Transverse colon (tissue), 4 donors: ENCODE measurements around the gene ARFIP1. TPM values are rescaled to one million over a fixed set of nuclear protein-coding genes. Genes with fewer than 3 reads are reported as not detected.
A peak's percentile ranks its signal among the peaks of the same experiment; 100 is the strongest.

Source experiments
- DNase-seq: peaks from one replicate; pipeline ENCODE4 v3.0.0-alpha.2; 2019
- H3K27ac ChIP-seq, 4 donors: fragments of 200-600 bp; sonication (generic); 2 replicates each; pipeline ENCODE4 v1.5.1; 2016 to 2018; ENCODE audit warnings: inconsistent platforms in 4 of 4
- H3K27me3 ChIP-seq: fragments of 200-600 bp; sonication (generic); 2 replicates; pipeline ENCODE4 v1.5.1; 2017; ENCODE audit warnings: inconsistent platforms
- H3K36me3 ChIP-seq, 4 donors: fragments of 200-600 bp; sonication (generic); 2 replicates each; pipeline ENCODE4 v1.5.1; 2017 to 2019; ENCODE audit warnings: inconsistent platforms in 4 of 4
- H3K4me1 ChIP-seq, 4 donors: fragments of 200-600 bp; sonication (generic); 2 replicates each; pipeline ENCODE4 v1.5.1; 2017 to 2020; ENCODE audit warnings: inconsistent platforms in 4 of 4
- H3K4me3 ChIP-seq, 4 donors: fragments of 200-600 bp; sonication (generic); 1 replicate in 1 of 4; 2 replicates in 3 of 4; pipeline versions ENCODE4 v1.5.1 to v1.6.1; 2017 to 2019; ENCODE audit warnings: inconsistent platforms in 4 of 4
- H3K9me3 ChIP-seq, 2 donors: fragments of 200-600 bp; sonication (generic); 2 replicates each; pipeline ENCODE4 v1.5.1; 2017 to 2019; ENCODE audit warnings: inconsistent platforms in 2 of 2
- EP300 ChIP-seq: sonication (generic); formaldehyde crosslinking; IDR thresholded peaks from one replicate; pipeline ENCODE4 v1.6.1; 2017; ENCODE audit warnings: antibody characterized with exemption, low read depth
- POLR2A ChIP-seq: fragments of 450-650 bp; IDR thresholded peaks from one replicate; pipeline ENCODE4 v1.6.1; 2016; ENCODE audit warnings: antibody characterized with exemption, mild to moderate bottlenecking, moderate library complexity
- POLR2AphosphoS5 ChIP-seq, 3 donors: sonication (generic); formaldehyde crosslinking; IDR thresholded peaks; one replicate each; pipeline ENCODE4 v1.6.1; 2016; ENCODE audit warnings: antibody characterized with exemption in 3 of 3
- WGBS, 2 donors: methylation state at CpG; one replicate each; pipeline ENCODE4 v1.1.5; 2018; ENCODE audit warnings: low coverage in 1 of 2; 5-methylcytosine and 5-hydroxymethylcytosine counted together
- in situ Hi-C, 4 donors: fragments of 200-750 bp; cut with MboI; loops; one replicate each; pipeline versions ENCODE4 v1.15.0 to v1.15.1; 2017; ENCODE audit warnings: low sequenced_read_pairs in 3 of 4, low pct_ligation_motif_present in 1 of 4, low pct_unique_long_range_greater_than_20kb in 1 of 4
- intact Hi-C: fragments of 100-400 bp; cut with DNase I; formaldehyde crosslinking; loops from one replicate; pipeline ENCODE4 v1.15.1; 2023; ENCODE audit warnings: low total_unique reads
- total RNA-seq, 4 donors: library from RNA; depleted of rRNA; stranded (reverse); fragments of >200 nt; gene quantifications; one replicate each; pipeline ENCODE4 v1.1.0, GENCODE V29; 2016
- TF ChIP-seq, protein P1 (sequence below), 5 experiments: fragments of 200-600 bp in 3 of 5; fragments of 450-650 bp in 2 of 5; sonication (generic) in 3 of 5; IDR thresholded peaks; 1 replicate in 2 of 5; 2 replicates in 3 of 5; pipeline ENCODE4 v1.5.1; 2016 to 2017; ENCODE audit warnings: antibody characterized with exemption in 5 of 5, inconsistent platforms in 3 of 5, mild to moderate bottlenecking in 2 of 5, moderate library complexity in 1 of 5

Gene ARFIP1
- total RNA-seq, 4 donors from 2014 or later: 35.0 to 115 (median 46.2) TPM

DNA sequence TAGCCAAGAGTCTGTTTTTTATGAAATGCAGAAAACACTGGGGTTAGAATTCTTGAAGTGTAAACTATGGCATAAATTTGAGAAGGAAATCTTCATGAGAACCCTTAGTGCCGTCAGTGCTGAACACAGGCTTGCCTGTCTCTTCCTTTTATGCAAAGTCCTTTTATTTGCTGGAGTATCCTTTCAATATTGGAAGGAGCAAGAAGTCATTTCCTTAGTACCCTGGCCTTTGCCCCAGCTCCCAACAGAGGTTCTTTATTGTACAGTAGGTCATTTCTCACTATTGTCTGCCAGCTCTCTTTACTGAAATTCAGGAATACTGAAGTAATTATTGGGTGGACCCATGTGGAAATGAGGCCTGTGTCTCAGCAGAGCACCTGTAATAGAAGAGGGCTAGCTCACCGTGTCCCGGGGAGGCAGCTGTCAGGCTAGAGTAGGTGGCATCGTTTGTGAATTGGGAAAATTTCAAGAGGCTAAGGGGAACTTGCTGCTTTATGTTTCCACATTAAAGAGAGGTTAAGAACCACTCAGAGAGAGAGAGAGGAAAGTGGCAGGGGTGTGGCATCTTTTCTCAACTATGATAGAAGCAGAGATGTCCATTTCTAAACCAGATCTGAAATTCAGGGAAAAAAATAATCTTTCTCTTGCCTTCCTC is 165.0 kb downstream of the ARFIP1 start:
- H3K9me3 ChIP-seq: no peaks in the 10 kb centered on the region
- H3K4me3 ChIP-seq: no peak overlapping the region
- in situ Hi-C loops (no loop called here), intact Hi-C loops (no loop called here)
- H3K36me3 ChIP-seq: no peaks in the 10 kb centered on the region
- peak; percentile 24 for DNase-seq
- TF ChIP-seq, protein P1, sequence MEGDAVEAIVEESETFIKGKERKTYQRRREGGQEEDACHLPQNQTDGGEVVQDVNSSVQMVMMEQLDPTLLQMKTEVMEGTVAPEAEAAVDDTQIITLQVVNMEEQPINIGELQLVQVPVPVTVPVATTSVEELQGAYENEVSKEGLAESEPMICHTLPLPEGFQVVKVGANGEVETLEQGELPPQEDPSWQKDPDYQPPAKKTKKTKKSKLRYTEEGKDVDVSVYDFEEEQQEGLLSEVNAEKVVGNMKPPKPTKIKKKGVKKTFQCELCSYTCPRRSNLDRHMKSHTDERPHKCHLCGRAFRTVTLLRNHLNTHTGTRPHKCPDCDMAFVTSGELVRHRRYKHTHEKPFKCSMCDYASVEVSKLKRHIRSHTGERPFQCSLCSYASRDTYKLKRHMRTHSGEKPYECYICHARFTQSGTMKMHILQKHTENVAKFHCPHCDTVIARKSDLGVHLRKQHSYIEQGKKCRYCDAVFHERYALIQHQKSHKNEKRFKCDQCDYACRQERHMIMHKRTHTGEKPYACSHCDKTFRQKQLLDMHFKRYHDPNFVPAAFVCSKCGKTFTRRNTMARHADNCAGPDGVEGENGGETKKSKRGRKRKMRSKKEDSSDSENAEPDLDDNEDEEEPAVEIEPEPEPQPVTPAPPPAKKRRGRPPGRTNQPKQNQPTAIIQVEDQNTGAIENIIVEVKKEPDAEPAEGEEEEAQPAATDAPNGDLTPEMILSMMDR (IDR thresholded peaks at IDR 0.05): no peak
- no peak for TF ChIP-seq POLR2A
- no peak for TF ChIP-seq POLR2AphosphoS5 (IDR thresholded peaks at IDR 0.05)
- TF ChIP-seq EP300: no peak
- H3K27me3 ChIP-seq: peaks cover under 1% of the 10 kb centered on the region
- peaks cover 0 to 22% (median 16%) of the 10 kb centered on the region in 4 donors for H3K4me1 ChIP-seq
- H3K27ac ChIP-seq: peak overlapping the region; percentile 49 to 73 (median 62)
- WGBS, 2 donors: 45 to 50% methylated on average over 4 of the region's 4 CpGs

DNA sequence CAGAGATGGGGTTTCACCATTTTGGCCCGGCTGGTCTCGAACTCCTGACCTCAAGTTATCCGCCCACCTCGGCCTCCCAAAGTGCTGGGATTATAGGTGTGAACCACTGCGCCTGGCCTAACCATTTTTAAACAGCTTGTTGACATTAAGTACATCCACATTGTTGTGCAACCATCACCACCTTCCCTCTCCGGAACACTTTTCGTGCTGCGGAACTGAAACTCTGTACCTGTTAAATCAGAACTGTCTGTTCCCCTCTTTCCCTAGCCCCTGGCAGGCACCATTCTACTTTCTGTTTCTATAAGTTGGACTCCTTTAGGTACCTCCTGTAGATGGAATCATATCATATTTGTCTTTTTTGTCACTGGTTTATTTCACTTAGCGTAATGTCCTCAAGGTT is 165.9 kb downstream of the ARFIP1 start:
- H3K36me3 ChIP-seq: no peaks in the 10 kb centered on the region
- WGBS, 2 donors: 77 to 84% methylated on average over 8 to 9 of the region's 9 CpGs
- DNase-seq: no peak
- no peaks in the 10 kb centered on the region for H3K27me3 ChIP-seq
- H3K4me1 ChIP-seq: peaks cover 0 to 31% (median 22%) of the 10 kb centered on the region in 4 donors
- intact Hi-C loops (no loop called here), in situ Hi-C loops (no loop called here)
- H3K4me3 ChIP-seq: no peak overlapping the region
- H3K9me3 ChIP-seq: no peaks in the 10 kb centered on the region
- TF ChIP-seq POLR2A (no peak), POLR2AphosphoS5 (IDR thresholded peaks at IDR 0.05) (no peak), EP300 (no peak)
- TF ChIP-seq, protein P1 (IDR thresholded peaks at IDR 0.05): no peak
- no peak overlapping the region for H3K27ac ChIP-seq

DNA sequence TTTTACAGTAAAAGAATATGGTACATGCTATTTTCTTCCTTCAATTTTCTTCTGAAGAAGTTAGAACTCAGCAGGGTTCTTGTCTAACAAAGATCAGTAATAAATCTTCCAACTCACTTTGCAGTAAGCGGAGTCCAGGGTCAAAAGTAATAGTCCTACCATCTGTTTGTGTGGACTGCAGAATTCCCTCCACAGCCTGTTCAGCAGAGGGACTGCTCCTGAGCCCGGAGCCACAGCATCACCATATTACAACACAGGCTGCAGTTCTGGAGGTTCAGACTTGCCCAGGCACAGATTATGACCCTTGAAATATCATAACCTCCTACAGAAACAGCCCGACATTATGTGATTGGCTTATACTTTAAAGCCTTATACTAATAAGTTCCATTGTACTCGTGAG is 166.7 kb downstream of the ARFIP1 start:
- H3K27me3 ChIP-seq: no peaks in the 10 kb centered on the region
- DNase-seq: no peak
- H3K4me1 ChIP-seq: peaks cover 0 to 39% (median 24%) of the 10 kb centered on the region in 4 donors
- no peaks in the 10 kb centered on the region for H3K36me3 ChIP-seq
- intact Hi-C loops: no loop called here
- H3K4me3 ChIP-seq: no peak overlapping the region
- H3K9me3 ChIP-seq: no peaks in the 10 kb centered on the region
- WGBS, 2 donors: 54 to 60% methylated on average over 4 of the region's 4 CpGs
- in situ Hi-C loops: no loop called here
- TF ChIP-seq POLR2AphosphoS5 (IDR thresholded peaks at IDR 0.05) (no peak), POLR2A (no peak), EP300 (no peak)
- TF ChIP-seq, protein P1 (IDR thresholded peaks at IDR 0.05): no peak
- no peak overlapping the region for H3K27ac ChIP-seq

DNA sequence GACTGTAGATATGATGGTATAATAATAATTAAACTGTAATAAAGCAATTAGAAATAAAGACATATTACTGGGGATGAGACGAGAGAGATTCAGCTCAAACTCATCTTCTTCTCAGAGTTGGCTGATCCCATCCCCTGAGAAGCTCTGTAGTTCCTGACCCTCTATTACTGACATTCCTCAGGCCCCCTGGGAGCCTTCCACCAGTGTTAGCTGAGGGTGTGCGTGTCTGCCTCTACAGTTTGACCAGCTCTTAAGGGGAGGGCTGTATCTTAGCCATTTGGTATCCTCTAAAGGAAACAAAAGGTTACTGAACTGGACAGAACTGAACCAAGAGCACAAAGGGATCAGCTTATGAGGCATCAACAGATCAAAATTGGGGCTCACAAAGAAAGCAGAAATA is 167.6 kb downstream of the ARFIP1 start:
- H3K27ac ChIP-seq: no peak overlapping the region
- in situ Hi-C loops (no loop called here), intact Hi-C loops (no loop called here)

More for the DNA sequence above, 167.6 kb downstream of the ARFIP1 start:
- H3K9me3 ChIP-seq: no peaks in the 10 kb centered on the region
- no peaks in the 10 kb centered on the region for H3K36me3 ChIP-seq
- H3K4me3 ChIP-seq: no peak overlapping the region
- DNase-seq: no peak
- no peaks in the 10 kb centered on the region for H3K27me3 ChIP-seq
- TF ChIP-seq EP300 (no peak), POLR2AphosphoS5 (IDR thresholded peaks at IDR 0.05) (no peak), POLR2A (no peak)
- TF ChIP-seq, protein P1 (IDR thresholded peaks at IDR 0.05): no peak
- peaks cover 0 to 47% (median 24%) of the 10 kb centered on the region in 4 donors for H3K4me1 ChIP-seq
- WGBS, 2 donors: 44 to 83% methylated on average over 2 of the region's 2 CpGs
